Glutamatergic neuron (in vitro differentiated cells): ENCODE data around the gene MAP3K5. TPM values are rescaled to one million over a fixed set of nuclear protein-coding genes. Genes with fewer than 3 reads are reported as not detected.

Source experiments
- DNase-seq: peaks from one replicate; pipeline ENCODE4 v3.0.0; 2022
- H3K27ac Mint-ChIP-seq: one replicate; pipeline ENCODE4 v1.8.0; 2020; ENCODE audit warnings: mild to moderate bottlenecking, mixed read lengths, inconsistent platforms; ENCODE audit not compliant: unreplicated experiment
- H3K27me3 Mint-ChIP-seq: one replicate; pipeline ENCODE4 v1.8.0; 2020; ENCODE audit warnings: mild to moderate bottlenecking, moderate library complexity, mixed read lengths, inconsistent platforms; ENCODE audit not compliant: unreplicated experiment
- H3K36me3 Mint-ChIP-seq: one replicate; pipeline ENCODE4 v1.8.0; 2020; ENCODE audit warnings: mild to moderate bottlenecking, mixed read lengths, inconsistent platforms; ENCODE audit not compliant: unreplicated experiment
- H3K4me1 Mint-ChIP-seq: one replicate; pipeline ENCODE4 v1.8.0; 2020; ENCODE audit warnings: mild to moderate bottlenecking, low read depth, mixed read lengths, inconsistent platforms; ENCODE audit not compliant: unreplicated experiment
- H3K4me3 Mint-ChIP-seq: one replicate; pipeline ENCODE4 v1.8.0; 2020; ENCODE audit warnings: mild to moderate bottlenecking, mixed read lengths, inconsistent platforms; ENCODE audit not compliant: unreplicated experiment
- H3K9me3 Mint-ChIP-seq: one replicate; pipeline ENCODE4 v1.8.0; 2020; ENCODE audit warnings: mild to moderate bottlenecking, moderate library complexity, mixed read lengths, inconsistent platforms; ENCODE audit not compliant: unreplicated experiment
- total RNA-seq: library from RNA; stranded (reverse); fragmentation: NEBNext Ultra II Directional; extraction: Animal tissue kit (Norgen Biotek cat#: 25700); gene quantifications from one replicate; pipeline ENCODE4 v1.2.1, GENCODE V29; 2021; ENCODE audit not compliant: unreplicated experiment
- TF ChIP-seq, protein P1 (sequence below): fragments of 200-600 bp; sonication (generic); IDR thresholded peaks from one replicate; pipeline ENCODE4 v1.5.0; 2021; ENCODE audit not compliant: partially characterized antibody, unreplicated experiment

Gene MAP3K5
- total RNA-seq, 1 donor from 2014 or later, result 0.66 TPM

DNA sequence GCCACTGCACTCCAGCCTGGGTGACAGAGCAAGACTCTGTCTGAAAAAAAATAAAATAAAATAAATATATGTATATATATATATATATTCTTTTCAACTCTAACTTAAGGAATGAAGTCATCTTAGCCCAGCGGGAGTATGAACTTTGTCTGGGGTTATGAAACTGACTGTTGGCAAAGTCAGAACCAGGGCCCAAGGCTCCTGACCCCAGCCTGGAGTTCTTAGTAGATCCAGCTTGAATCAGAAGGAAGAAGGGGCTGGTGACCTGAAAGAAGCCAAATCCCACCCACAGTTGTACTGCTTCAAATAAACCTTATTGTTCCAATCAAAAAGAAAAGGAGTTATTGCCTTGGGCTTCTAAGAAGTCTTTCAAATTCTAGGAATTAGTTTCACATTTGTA lies 158.9 kb downstream of the MAP3K5 start:
- DNase-seq, result no peak
- Mint-ChIP-seq H3K4me3 (no peak overlapping the region), H3K27me3 (no peaks in the 10 kb centered on the region), H3K9me3 (no peaks in the 10 kb centered on the region), H3K36me3 (no peaks in the 10 kb centered on the region), H3K27ac (no peak overlapping the region), H3K4me1 (no peaks in the 10 kb centered on the region)
- TF ChIP-seq, protein P1, sequence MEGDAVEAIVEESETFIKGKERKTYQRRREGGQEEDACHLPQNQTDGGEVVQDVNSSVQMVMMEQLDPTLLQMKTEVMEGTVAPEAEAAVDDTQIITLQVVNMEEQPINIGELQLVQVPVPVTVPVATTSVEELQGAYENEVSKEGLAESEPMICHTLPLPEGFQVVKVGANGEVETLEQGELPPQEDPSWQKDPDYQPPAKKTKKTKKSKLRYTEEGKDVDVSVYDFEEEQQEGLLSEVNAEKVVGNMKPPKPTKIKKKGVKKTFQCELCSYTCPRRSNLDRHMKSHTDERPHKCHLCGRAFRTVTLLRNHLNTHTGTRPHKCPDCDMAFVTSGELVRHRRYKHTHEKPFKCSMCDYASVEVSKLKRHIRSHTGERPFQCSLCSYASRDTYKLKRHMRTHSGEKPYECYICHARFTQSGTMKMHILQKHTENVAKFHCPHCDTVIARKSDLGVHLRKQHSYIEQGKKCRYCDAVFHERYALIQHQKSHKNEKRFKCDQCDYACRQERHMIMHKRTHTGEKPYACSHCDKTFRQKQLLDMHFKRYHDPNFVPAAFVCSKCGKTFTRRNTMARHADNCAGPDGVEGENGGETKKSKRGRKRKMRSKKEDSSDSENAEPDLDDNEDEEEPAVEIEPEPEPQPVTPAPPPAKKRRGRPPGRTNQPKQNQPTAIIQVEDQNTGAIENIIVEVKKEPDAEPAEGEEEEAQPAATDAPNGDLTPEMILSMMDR, result no peak

DNA sequence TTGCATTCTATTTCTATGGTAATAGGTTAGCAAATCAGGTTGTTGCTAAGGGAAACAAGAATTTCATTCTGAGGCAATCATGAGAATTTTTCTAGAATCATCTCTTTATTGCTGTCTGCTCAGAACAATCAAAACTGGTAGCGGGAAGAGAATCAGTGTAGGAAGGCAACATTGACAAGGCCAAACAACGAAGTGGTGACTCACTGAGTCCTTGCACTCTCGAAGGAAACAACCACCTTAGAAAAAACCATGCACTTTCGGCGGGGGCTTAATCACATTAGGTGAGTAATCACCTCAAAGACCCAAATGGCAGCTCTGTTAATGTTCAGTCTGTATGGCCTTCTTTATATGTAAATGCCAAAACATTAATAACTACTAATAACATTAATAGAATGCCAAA lies 163.3 kb downstream of the MAP3K5 start:
- H3K9me3 Mint-ChIP-seq, result no peaks in the 10 kb centered on the region

DNA sequence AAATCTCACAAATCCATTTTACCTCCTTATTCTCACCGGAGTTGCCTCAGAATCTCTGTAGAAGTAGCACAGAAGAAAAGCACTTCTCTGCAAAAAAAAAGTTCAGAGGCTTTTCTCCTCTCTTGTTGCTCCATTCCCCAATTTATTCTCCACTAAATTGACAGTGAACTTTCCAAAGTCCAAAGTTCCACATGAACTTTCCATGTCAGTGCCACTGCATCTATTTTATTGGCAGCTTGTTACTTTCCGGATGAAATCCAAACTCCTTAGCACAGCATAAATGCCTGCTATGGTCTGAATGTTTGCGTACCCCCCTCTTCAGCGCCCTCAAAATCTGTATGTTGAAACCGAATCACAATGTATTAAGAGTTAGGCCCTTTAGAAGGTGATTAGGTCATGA lies 165.1 kb downstream of the MAP3K5 start:
- Mint-ChIP-seq H3K27ac (no peak overlapping the region), H3K27me3 (no peaks in the 10 kb centered on the region), H3K4me1 (no peaks in the 10 kb centered on the region), H3K4me3 (no peak overlapping the region), H3K36me3 (no peaks in the 10 kb centered on the region), H3K9me3 (no peaks in the 10 kb centered on the region)
- TF ChIP-seq, protein P1, result no peak
- no peak for DNase-seq

More for the DNA sequence above, 163.3 kb downstream of the MAP3K5 start:
- Mint-ChIP-seq H3K36me3 (no peaks in the 10 kb centered on the region), H3K4me1 (no peaks in the 10 kb centered on the region), H3K27me3 (no peaks in the 10 kb centered on the region), H3K27ac (no peak overlapping the region), H3K4me3 (no peak overlapping the region)
- TF ChIP-seq, protein P1, result no peak
- DNase-seq, result no peak

DNA sequence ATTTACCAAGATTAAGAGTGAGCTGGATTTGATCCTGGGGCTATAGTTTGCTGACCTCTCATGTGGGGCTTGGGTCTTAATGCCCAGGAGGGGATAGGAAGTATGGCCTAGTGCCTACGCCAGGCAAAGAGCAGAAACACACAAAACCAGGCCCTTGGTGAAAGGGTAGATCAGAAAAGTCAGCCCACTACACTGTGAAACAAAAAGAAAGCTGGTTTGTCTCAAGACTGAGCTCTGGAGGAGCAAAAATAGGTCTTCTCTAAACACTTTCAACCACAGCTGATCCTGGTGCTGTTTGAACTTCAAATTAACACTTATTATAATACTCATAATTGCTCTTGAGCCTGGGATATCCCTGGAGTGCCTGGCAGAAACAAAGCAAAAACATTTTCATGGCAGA lies 167.0 kb downstream of the MAP3K5 start:
- no peak for DNase-seq
- Mint-ChIP-seq H3K4me1 (no peaks in the 10 kb centered on the region), H3K4me3 (no peak overlapping the region), H3K9me3 (no peaks in the 10 kb centered on the region), H3K36me3 (no peaks in the 10 kb centered on the region), H3K27me3 (no peaks in the 10 kb centered on the region), H3K27ac (no peak overlapping the region)
- TF ChIP-seq, protein P1, result no peak

DNA sequence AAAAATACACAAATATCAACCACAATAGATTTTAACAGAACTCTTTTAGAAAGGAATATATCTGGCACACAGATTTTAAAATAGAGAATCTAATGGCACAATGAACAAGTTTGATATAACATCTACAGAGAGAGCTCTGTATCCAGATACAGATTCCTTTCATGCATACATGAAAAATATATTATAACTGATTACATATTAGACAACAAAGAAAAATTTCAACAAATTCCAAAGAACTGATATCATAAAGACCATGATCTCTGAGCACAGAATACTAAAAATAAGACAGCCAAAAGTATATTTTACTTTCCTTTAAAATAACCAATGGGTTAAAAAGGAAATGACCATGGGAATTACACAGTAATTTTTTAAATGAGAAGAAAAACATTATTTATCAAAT lies 167.9 kb downstream of the MAP3K5 start:
- Mint-ChIP-seq H3K4me3 (no peak overlapping the region), H3K9me3 (no peaks in the 10 kb centered on the region), H3K27me3 (no peaks in the 10 kb centered on the region), H3K36me3 (no peaks in the 10 kb centered on the region), H3K27ac (no peak overlapping the region), H3K4me1 (no peaks in the 10 kb centered on the region)
- TF ChIP-seq, protein P1, result no peak
- no peak for DNase-seq
